Upper lobe of left lung (tissue), 4 donors: ENCODE results near the gene ULBP2.

Experiments used
- CTCF ChIP-seq, 6 experiments: fragments of 450-650 bp in 4 of 6; fragments of 200-600 bp in 2 of 6; sonication (generic) in 2 of 6; IDR thresholded peaks; one replicate each; pipeline ENCODE4 v1.5.1; 2016 to 2019; ENCODE audit warnings: antibody characterized with exemption in 6 of 6
- EP300 ChIP-seq, 4 donors: sonication (generic); formaldehyde crosslinking; IDR thresholded peaks; one replicate each; pipeline ENCODE4 v1.5.1; 2017; ENCODE audit warnings: antibody characterized with exemption in 4 of 4, control low read depth in 2 of 4
- POLR2A ChIP-seq, 4 donors: fragments of 450-650 bp; IDR thresholded peaks; one replicate each; pipeline ENCODE4 v1.5.1; 2016 to 2017; ENCODE audit warnings: antibody characterized with exemption in 4 of 4, mild to moderate bottlenecking in 2 of 4
- POLR2AphosphoS5 ChIP-seq, 2 donors: sonication (generic); formaldehyde crosslinking; IDR thresholded peaks; one replicate each; pipeline ENCODE4 v1.5.1; 2017; ENCODE audit warnings: antibody characterized with exemption in 2 of 2

GRCh38 chr6:149909701-149910470, 31.9 kb upstream of the ULBP2 start:
- TF ChIP-seq POLR2A (IDR thresholded peaks at IDR 0.05) = no peak
- no peak for TF ChIP-seq CTCF (IDR thresholded peaks at IDR 0.05)
- no peak for TF ChIP-seq EP300 (IDR thresholded peaks at IDR 0.05)
- TF ChIP-seq POLR2AphosphoS5 (IDR thresholded peaks at IDR 0.05) = no peak
